ENCODE data around the gene SC5D.

- TF ChIP-seq CTCF (IDR thresholded peaks at IDR 0.05) (no peak), EP300 (IDR thresholded peaks at IDR 0.05; ENCODE audit: low read depth) (no peak), POLR2AphosphoS5 (IDR thresholded peaks at IDR 0.05) (no peak)
Measured at GRCh38 chr11:121341609-121342008, 49.0 kb downstream of the SC5D start.

All from transverse colon (tissue), 4 donors.